SK-N-MC (cell line): ENCODE measurements around the gene VMP1.

Experiments
- EZH2 ChIP-seq: fragments of 200-600 bp; sonication (generic); IDR thresholded peaks from one replicate; pipeline ENCODE4 v1.6.1; 2017; ENCODE audit warnings: antibody characterized with exemption
- POLR2AphosphoS5 ChIP-seq: IDR thresholded peaks from 2 replicates; pipeline ENCODE4 v1.6.1; 2012; ENCODE audit warnings: mild to moderate bottlenecking, low read depth, low read length, borderline replicate concordance

GRCh38 chr17:59839651-59840328 lies 132.3 kb downstream of the VMP1 start:
- TF ChIP-seq POLR2AphosphoS5 (no peak), EZH2 (no peak)
